ENCODE results near the gene SLC7A6OS.

Gene SLC7A6OS

DNA sequence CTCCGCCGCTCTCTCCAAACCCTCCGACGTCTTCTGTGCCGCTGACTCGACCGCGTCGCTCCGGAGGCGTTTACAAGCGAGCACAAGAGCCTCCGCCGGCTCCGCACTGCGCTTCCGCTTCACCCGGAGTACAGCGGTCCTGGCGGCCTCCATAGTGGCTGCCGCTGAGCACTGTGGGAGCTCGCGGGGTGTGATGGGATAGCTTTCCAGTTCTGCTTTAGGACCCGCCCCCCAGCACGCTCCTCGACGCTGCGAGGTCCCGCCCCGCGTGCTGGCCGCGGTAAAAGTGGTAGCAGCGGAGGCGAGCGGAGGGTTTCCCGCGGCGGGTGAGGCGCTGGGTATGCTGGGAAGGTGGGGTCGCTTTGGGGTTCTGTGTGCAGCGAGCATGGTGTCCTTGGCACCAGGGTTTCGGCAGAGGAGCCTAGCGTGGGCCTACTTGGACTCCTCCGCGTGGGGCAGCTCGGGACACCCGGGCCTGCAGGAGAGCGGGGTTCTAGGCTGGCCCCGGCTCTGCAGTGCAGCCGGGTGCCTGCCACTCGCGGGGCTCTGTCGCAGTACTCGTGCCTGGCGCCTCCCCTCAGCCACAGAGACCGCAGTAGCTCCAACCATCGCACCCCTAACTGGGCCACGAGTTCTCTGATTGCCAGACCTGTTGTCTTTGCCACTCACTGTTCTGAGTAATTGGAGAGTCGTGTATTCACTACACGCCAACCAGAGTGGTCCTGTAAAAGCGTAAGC is at the start of gene SLC7A6OS, which contains the start of gene PRMT7:
Gene SLC7A6OS (minus strand): TSS at position 173 of the 738 bp plus-strand sequence. CDS start 20 bp downstream, at position 153.
Gene PRMT7 (plus strand): TSS at position 246 of the 738 bp plus-strand sequence. CDS start 4,961 bp downstream, outside the sequence.
- TF ChIP-seq POLR2A (IDR thresholded peaks at IDR 0.05; ENCODE audit: low read length), result peak; percentile 92
- no peak for TF ChIP-seq GATA1 (IDR thresholded peaks at IDR 0.05; ENCODE audit: low read depth, low read length)
- peak; percentile 94 to 95 for DNase-seq

DNA sequence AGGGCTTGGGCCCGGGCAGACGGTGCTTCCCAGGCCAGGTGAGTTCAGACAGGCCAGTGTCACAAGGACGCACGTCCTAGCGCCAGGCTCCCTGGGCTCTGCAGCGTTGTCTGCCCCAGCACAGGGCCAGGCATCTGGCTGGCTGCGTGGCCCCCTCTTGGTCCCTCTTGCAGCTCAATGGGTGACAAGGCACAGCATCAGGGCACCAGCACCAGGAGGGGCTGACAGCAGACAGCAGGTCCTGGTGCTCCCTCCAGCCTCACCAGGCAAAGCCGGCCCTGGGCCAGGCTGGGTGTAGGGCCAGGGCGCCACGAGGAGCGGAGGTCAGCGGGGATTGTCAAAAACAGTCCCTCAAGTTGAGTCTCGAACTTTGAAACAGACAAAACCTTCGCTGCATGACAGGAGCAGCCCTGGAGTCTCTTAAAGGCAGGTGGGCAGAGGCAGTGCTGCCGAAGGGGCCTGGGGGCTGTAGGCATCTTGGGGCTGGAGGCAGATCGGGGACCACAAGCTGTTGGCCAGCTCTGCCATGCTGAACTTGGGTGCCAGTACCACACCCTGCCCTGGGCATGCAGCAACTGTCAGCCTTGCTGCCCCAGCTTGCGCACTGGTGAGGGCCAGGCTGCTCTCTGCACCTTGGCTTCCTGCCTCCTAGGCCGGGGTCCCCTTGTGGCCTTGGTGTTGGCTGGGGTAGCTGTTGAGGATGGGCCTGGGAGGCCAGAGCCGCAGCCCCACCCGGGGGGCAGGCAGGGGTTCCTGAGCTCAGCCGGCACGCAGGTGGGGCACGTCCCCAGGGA is 48.8 kb upstream of the SLC7A6OS start:
- no peak for DNase-seq
- TF ChIP-seq GATA1 (IDR thresholded peaks at IDR 0.05; ENCODE audit: low read depth, low read length), result no peak
- no peak for TF ChIP-seq POLR2A (IDR thresholded peaks at IDR 0.05; ENCODE audit: low read length)

DNA sequence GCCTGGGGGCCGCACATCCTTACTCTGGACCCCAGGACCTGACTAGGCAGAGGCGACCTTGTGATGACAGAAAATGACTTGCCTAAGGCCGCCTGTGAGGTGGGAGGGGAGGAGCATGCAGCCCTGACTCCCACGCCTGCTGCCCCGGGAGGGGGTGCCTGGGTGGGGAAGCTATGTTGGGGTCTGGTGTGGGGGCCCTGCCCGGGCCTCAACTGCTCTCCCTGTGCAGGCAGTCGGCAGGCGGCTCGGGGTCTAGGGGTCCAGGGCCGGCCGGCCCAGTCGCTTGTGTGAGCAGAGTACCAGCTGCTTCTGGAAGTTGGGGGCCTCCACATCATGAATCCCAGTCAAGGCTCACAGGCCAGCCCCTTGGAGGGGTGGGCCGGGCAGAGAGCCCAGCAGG is 48.2 kb upstream of the SLC7A6OS start:
- TF ChIP-seq GATA1 (IDR thresholded peaks at IDR 0.05; ENCODE audit: low read depth, low read length), result no peak
- TF ChIP-seq POLR2A (IDR thresholded peaks at IDR 0.05; ENCODE audit: low read length), result no peak
- DNase-seq, result no peak

DNA sequence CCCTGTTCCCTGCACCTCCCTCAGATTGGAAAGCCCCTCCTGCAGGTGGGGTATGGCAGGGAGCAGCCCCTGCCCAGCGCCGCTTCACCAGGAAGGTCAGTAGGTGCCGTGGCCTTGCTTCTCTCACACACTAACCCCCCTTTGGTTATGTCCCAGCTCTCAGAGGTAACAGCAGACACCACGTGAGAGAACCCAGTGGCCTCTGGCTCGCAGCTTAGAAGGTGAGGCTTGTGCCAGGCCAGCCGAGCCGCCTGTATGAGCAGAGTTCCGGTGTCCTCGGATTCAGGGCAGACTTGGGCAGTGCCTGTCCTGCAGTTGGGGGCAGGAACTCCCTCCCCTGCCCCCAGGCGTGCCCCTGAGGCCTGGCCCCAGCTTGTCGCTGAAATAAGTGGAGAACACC is 47.2 kb upstream of the SLC7A6OS start:
- TF ChIP-seq GATA1 (IDR thresholded peaks at IDR 0.05; ENCODE audit: low read depth, low read length) (no peak), POLR2A (IDR thresholded peaks at IDR 0.05; ENCODE audit: low read length) (no peak)
- DNase-seq, result no peak

DNA sequence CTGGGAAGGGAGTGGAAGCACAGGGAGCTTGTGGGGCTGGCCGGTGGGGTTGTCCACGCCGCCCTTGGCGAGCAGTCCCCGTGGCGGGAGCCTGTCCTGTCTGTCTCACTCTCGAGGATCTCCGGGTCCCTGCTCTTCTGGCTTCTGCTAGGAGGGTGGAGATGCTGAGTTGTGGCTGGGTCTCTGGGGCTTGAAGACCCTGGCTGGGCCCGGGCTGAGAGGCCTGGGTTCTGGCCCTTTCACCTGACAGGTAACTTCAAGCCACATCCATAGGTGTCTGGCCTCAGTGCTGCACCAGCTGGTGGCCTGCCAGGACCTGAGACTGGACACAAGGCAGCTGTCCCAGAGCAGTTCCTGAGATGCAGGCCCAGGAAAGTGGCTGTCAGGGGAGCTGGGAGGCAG is 46.8 kb upstream of the SLC7A6OS start:
- TF ChIP-seq GATA1 (IDR thresholded peaks at IDR 0.05; ENCODE audit: low read depth, low read length), result no peak
- no peak for TF ChIP-seq POLR2A (IDR thresholded peaks at IDR 0.05; ENCODE audit: low read length)
- DNase-seq, result no peak

DNA sequence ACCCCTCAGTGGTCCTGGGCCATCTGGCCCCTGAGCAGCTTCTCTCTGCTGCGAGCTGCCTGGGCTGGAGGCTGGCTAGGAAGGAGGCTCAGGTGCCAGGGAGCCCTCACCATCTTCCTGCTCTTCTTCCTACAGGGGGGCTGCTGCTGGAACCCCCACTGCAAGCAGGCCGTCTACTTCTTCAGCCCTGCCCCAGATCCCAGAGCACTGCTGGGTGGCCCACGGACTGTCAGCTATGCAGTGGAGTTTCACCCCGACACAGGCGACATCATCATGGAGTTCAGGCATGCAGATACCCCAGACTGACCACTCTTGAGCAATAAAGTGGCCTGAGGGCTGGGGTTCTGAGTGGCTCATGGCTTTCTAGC is 46.2 kb upstream of the SLC7A6OS start:
- DNase-seq, result no peak
- TF ChIP-seq POLR2A (IDR thresholded peaks at IDR 0.05; ENCODE audit: low read length) (no peak), GATA1 (IDR thresholded peaks at IDR 0.05; ENCODE audit: low read depth, low read length) (no peak)

DNA sequence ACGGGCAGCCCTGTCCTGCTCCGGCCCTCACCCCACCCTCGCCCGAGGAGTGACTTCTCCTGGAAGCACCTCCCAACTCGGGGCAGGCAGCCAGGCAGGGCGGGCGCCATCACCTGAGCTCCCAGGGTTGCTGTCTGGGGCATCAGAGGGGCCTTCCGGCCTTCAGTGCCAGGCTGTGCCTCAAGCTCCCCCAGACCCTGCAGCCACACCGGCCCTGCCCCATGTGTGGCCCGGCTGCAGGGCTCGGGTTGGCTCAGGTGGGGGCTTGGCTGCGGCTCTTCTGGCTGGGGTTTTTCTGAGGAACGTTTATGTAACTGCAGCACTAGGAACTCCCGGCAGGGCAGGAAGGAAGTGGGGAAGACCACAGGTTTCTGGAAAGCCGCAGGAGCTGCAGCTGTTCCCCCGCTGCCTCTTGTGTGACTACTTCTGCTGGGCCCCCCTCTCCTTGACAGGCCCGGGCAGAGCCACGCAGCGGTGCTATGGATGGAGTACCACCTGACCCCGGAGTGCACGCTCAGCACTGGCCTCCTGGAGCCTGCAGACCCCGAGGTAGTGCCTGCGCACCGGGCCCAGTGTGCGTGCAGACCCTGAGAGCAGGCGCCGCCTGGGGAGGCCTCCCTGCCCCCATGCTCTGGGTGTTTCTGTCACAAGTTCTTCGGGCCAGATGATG is 45.6 kb upstream of the SLC7A6OS start:
- TF ChIP-seq GATA1 (IDR thresholded peaks at IDR 0.05; ENCODE audit: low read depth, low read length) (no peak), POLR2A (IDR thresholded peaks at IDR 0.05; ENCODE audit: low read length) (no peak)
- DNase-seq, result no peak

DNA sequence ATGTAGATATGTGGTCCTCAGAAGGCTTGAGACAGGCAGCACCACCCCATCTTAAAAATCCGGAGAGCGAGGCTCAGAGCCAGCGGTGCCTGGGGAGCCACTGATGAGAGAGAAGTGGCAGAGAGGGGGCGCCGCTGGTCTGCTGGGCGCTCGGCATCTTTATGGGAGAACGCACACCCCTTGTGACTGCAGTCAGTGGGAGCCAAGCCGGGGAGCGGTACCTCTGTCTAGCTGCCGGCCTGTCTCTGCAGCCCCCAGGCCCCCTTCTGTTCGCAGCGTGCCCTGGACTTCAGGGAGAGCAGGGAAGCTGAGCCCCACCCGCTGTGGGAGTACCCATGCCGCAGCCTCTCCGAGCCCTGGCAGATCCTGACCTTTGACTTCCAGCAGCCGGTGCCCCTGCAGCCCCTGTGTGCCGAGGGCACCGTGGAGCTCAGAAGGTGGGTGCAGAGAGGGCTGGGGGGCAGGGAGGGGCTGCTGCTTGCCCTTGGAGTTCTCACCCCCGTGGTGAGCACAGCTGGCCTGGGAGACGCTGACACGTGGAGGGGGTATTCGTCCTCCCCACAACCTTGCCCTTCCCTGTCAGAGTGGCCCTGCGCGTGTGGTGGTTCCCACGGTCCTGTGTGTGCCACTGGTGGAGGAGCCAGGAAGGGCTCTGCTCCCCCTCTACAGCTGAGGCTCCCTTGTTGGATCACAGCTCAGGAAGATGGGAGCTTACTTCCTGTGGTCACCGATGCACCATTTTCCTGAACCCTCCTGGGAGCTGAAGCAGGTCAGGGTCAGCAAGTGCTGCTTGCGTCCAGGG is 44.9 kb upstream of the SLC7A6OS start:
- DNase-seq, result no peak
- no peak for TF ChIP-seq POLR2A (IDR thresholded peaks at IDR 0.05; ENCODE audit: low read length)
- no peak for TF ChIP-seq GATA1 (IDR thresholded peaks at IDR 0.05; ENCODE audit: low read depth, low read length)

DNA sequence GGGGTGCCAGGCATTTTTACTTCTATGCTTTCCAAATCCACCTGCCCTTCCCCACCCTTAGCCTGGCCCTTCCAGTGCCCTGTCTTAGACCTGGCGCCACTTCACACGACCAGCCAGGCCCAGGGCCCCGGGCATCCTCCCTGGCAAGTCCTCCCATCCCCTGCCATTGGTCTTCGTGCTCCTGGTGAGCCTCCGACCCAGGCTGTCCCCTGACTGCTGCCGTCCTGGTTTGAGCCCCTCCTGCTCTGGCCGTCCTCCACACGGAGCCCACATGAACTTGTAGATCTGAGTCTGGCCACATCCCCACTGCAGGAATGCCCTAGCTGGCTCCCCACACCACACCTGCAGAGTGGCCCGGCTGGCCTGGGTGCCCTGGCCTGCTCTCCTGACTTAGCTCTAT is 44.1 kb upstream of the SLC7A6OS start:
- no peak for DNase-seq
- no peak for TF ChIP-seq GATA1 (IDR thresholded peaks at IDR 0.05; ENCODE audit: low read depth, low read length)
- no peak for TF ChIP-seq POLR2A (IDR thresholded peaks at IDR 0.05; ENCODE audit: low read length)

DNA sequence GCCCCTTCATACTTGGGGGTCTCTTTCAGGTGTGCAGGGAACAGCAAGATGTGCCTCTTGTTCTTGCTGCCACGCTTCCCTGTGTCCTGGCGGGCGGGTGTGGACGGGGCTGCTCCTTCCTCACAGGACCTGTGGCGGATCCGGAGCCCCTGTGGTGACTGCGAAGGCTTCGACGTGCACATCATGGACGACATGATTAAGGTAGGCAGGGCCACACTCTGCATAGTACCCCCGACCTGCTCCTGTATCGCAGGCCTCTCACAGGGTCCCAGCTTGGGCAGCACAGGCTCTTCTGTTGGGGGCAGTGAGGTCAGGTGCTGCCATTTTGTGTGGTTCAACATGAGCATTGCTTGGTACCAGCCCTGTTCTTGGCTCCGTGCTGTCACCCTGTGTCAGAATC is 42.6 kb upstream of the SLC7A6OS start:
- TF ChIP-seq GATA1 (IDR thresholded peaks at IDR 0.05; ENCODE audit: low read depth, low read length), result no peak
- no peak for TF ChIP-seq POLR2A (IDR thresholded peaks at IDR 0.05; ENCODE audit: low read length)
- DNase-seq, result no peak

DNA sequence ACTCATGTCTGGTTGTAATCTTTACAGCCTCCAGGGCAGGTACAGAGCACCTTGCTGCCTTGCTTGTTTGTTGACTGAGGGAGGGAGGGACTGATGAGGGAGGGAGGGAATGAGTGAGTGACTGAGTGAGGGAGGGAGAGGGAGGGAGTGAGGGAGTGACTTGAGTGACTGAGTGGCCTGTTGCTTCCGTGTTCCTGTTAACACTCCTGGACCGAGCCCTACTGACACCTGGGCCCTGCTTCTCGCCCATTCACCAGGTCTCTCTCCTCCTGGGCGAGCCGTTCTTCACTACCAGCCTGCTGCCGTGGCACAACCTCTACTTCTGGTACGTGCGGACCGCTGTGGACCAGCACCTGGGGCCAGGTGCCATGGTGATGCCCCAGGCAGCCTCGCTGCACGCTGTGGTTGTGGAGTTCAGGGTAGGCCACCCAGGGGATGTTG is 41.3 kb upstream of the SLC7A6OS start:
- TF ChIP-seq POLR2A (IDR thresholded peaks at IDR 0.05; ENCODE audit: low read length), result no peak
- TF ChIP-seq GATA1 (IDR thresholded peaks at IDR 0.05; ENCODE audit: low read depth, low read length), result no peak
- DNase-seq, result no peak

DNA sequence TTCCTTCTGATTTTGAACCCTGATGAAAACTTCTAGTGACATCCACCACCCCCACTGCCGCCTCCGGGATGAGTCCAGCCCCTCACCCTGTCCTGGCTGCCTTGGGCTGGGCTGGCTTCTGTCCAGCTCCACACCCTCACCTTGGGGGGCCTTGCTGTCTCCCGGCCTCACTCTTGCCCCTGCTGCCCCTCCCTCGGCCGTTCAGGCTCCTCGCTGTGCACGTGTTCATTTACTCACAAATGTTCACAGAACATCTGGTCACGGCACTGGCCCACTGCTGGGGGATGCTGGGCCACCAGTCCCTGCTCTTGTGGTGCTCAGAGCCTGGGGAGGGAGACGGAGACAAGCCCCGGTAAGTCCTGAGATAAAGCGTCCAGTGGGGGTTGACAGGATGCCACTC is 40.7 kb upstream of the SLC7A6OS start:
- no peak for DNase-seq
- TF ChIP-seq POLR2A (IDR thresholded peaks at IDR 0.05; ENCODE audit: low read length) (no peak), GATA1 (IDR thresholded peaks at IDR 0.05; ENCODE audit: low read depth, low read length) (no peak)

DNA sequence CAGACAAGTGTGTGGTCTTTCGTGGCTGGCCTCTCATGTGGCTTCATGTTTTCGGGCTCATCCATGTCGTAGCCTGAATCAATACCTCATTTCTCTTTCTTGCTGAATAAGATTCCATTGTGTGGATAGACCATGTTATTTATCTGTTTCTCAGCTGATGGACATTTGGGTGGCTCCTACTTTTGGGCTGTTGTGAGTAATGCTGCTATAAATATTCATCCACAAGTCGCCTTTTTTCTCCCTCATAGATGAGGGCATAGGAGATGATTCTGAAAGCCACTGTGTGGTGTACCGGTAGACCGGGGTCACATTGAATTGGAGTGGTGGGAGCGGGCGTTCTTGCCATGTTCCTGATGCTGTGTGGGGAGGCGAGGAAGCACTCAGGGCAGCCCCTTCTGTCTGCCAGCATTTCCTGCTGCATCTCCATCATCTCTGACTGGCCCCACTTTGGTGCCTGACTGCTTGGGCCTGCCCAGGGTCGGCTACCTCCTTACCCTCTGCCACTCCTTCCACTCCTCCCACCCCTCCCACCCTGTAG is 40.1 kb upstream of the SLC7A6OS start:
- TF ChIP-seq POLR2A (IDR thresholded peaks at IDR 0.05; ENCODE audit: low read length), result no peak
- TF ChIP-seq GATA1 (IDR thresholded peaks at IDR 0.05; ENCODE audit: low read depth, low read length), result no peak
- DNase-seq, result no peak
